HepG2 (cell line): Measurements from ENCODE around the gene CARTPT. TPM values are rescaled to one million over a fixed set of nuclear protein-coding genes. Genes with fewer than 3 reads are reported as not detected.
A peak's percentile ranks its signal among the peaks of the same experiment; 100 is the strongest.

Experiments used
- ARNTL ChIP-seq: sonication (generic); formaldehyde crosslinking; IDR thresholded peaks from 2 replicates; pipeline ENCODE4 v1.4.0; 2020; ENCODE audit warnings: mild to moderate bottlenecking, missing genetic modification reagents
- CENPX ChIP-seq: sonication (generic); formaldehyde crosslinking; IDR thresholded peaks from 2 replicates; pipeline ENCODE4 v1.9.0; 2021; ENCODE audit warnings: mild to moderate bottlenecking, missing genetic modification reagents, moderate library complexity
- GATAD1 ChIP-seq: IDR thresholded peaks from 2 replicates; pipeline ENCODE4 v1.6.1; 2016; ENCODE audit warnings: missing genetic modification reagents, missing compliant biosample characterization
- GATAD2A ChIP-seq: IDR thresholded peaks from 2 replicates; pipeline ENCODE4 v1.6.1; 2016
- GTF3A ChIP-seq: sonication (generic); formaldehyde crosslinking; conservative IDR thresholded peaks from 2 replicates; pipeline ENCODE4 v1.4.0; 2020; ENCODE audit warnings: mild to moderate bottlenecking, missing genetic modification reagents
- KDM2A ChIP-seq: sonication (generic); formaldehyde crosslinking; IDR thresholded peaks from 2 replicates; pipeline ENCODE4 v1.4.0; 2020; ENCODE audit warnings: low read depth, missing genetic modification reagents, borderline replicate concordance
- MAFF ChIP-seq: IDR thresholded peaks from 2 replicates; pipeline ENCODE4 v1.6.1; 2011; ENCODE audit warnings: low read depth, low read length, improper control_type of control experiment
- MAFK ChIP-seq, 2 experiments: IDR thresholded peaks in 1 of 2; conservative IDR thresholded peaks in 1 of 2; 2 replicates each; pipeline ENCODE4 v1.6.1; 2011; ENCODE audit warnings: improper control_type of control experiment in 2 of 2, low read length in 2 of 2
- MXI1 ChIP-seq: IDR thresholded peaks from 3 replicates; pipeline ENCODE4 v1.6.1; 2012; ENCODE audit warnings: low read depth, low read length, inconsistent platforms, borderline replicate concordance
- NR0B2 ChIP-seq: sonication (generic); formaldehyde crosslinking; IDR thresholded peaks from 2 replicates; pipeline ENCODE4 v1.4.0; 2020; ENCODE audit warnings: mild to moderate bottlenecking, missing genetic modification reagents
- PAX8 ChIP-seq: sonication (generic); formaldehyde crosslinking; IDR thresholded peaks from 2 replicates; pipeline ENCODE4 v1.8.0; 2022; ENCODE audit warnings: mild to moderate bottlenecking, missing genetic modification reagents, borderline replicate concordance
- RAD21 ChIP-seq: fragments of 450-650 bp; formaldehyde crosslinking; IDR thresholded peaks from 2 replicates; pipeline ENCODE4 v1.5.0; 2020; ENCODE audit warnings: mild to moderate bottlenecking
- SOX13 ChIP-seq, 3 experiments: fragments of 450-650 bp in 1 of 3; sonication (generic) in 1 of 3; formaldehyde crosslinking in 1 of 3; IDR thresholded peaks in 2 of 3; conservative IDR thresholded peaks in 1 of 3; 2 replicates each; pipeline versions ENCODE4 v1.5.0 to v1.6.1; 2016 to 2020; ENCODE audit warnings: antibody characterized with exemption in 1 of 3, mild to moderate bottlenecking in 1 of 3, missing compliant biosample characterization in 1 of 3, missing genetic modification reagents in 1 of 3, moderate library complexity in 1 of 3
- SPEN ChIP-seq: sonication (generic); formaldehyde crosslinking; IDR thresholded peaks from 2 replicates; pipeline ENCODE4 v1.5.1; 2020; ENCODE audit warnings: low read depth, mild to moderate bottlenecking, missing genetic modification reagents
- ZFY ChIP-seq: sonication (generic); formaldehyde crosslinking; IDR thresholded peaks from 2 replicates; pipeline ENCODE4 v1.4.0; 2020; ENCODE audit warnings: missing genetic modification reagents
- ZNF549 ChIP-seq: sonication (generic); formaldehyde crosslinking; IDR thresholded peaks from 2 replicates; pipeline ENCODE4 v1.5.0; 2020; ENCODE audit warnings: missing genetic modification reagents
- ZNF674 ChIP-seq: sonication (generic); formaldehyde crosslinking; IDR thresholded peaks from 2 replicates; pipeline ENCODE4 v1.5.0; 2020; ENCODE audit warnings: low read depth, mild to moderate bottlenecking, missing genetic modification reagents
- ZNF83 ChIP-seq: sonication (generic); formaldehyde crosslinking; IDR thresholded peaks from 2 replicates; pipeline ENCODE4 v1.4.0; 2020; ENCODE audit warnings: missing genetic modification reagents, mild to moderate bottlenecking, borderline replicate concordance
- polyA plus RNA-seq, 8 experiments: library from polyadenylated mRNA; depleted of rRNA in 3 of 8; stranded (reverse) in 7 of 8; unstranded in 1 of 8; fragments of >200 nt; fragmentation: Illumina TruSeq in 4 of 8; extraction: Trizol in 4 of 8; gene quantifications; 2 replicates each; pipeline versions ENCODE4 v1.2.1 to v1.2.3, GENCODE V29; 2011 to 2016; ENCODE audit warnings: low read depth in 4 of 8, missing spikeins in 1 of 8, mixed read lengths in 1 of 8; ENCODE audit not compliant: insufficient read depth in 1 of 8
- total RNA-seq, 5 experiments: library from RNA; depleted of rRNA; stranded (reverse); fragments of >200 nt; fragmentation: Illumina TruSeq; extraction: Trizol; gene quantifications; 2 replicates each; pipeline ENCODE4 v1.2.3, GENCODE V29; 2016; ENCODE audit warnings: low read depth in 1 of 5
- TF ChIP-seq, protein P1 (sequence below): sonication (generic); formaldehyde crosslinking; IDR thresholded peaks from 2 replicates; pipeline ENCODE4 v1.5.0; 2020; ENCODE audit warnings: mild to moderate bottlenecking, missing genetic modification reagents, moderate library complexity
- TF ChIP-seq, protein P2 (sequence below): IDR thresholded peaks from 2 replicates; pipeline ENCODE4 v1.6.1; 2016; ENCODE audit warnings: mild to moderate bottlenecking
- TF ChIP-seq, protein P3 (sequence below): sonication (generic); formaldehyde crosslinking; IDR thresholded peaks from 2 replicates; pipeline ENCODE4 v1.4.0; 2020; ENCODE audit warnings: missing genetic modification reagents

The CARTPT gene
- total and polyA plus RNA-seq, 2 of the 13 experiments (the other 11 are each of a cell fraction or from before 2014, with no cell fraction given), result not detected

- no peak for TF ChIP-seq ZNF549
- TF ChIP-seq NR0B2, result no peak
- TF ChIP-seq ZFY (CRISPR knock-in tag), result 0 out of 2 replicates have a peak, but pooled peaks have one; percentile 21
- no peak for TF ChIP-seq ZNF83
- peak; percentile 72 for TF ChIP-seq MAFF
- TF ChIP-seq SOX13 (IDR thresholded peaks at IDR 0.05), result no peak
- TF ChIP-seq SOX13 (CRISPR knock-in tag; conservative IDR thresholded peaks at IDR 0.05 in 1 of 2, IDR thresholded peaks at IDR 0.05 in 1 of 2), result 0 out of 4 replicates have a peak, but pooled peaks of 1 of the 2 experiments have one; percentile 7
- TF ChIP-seq, protein P1, sequence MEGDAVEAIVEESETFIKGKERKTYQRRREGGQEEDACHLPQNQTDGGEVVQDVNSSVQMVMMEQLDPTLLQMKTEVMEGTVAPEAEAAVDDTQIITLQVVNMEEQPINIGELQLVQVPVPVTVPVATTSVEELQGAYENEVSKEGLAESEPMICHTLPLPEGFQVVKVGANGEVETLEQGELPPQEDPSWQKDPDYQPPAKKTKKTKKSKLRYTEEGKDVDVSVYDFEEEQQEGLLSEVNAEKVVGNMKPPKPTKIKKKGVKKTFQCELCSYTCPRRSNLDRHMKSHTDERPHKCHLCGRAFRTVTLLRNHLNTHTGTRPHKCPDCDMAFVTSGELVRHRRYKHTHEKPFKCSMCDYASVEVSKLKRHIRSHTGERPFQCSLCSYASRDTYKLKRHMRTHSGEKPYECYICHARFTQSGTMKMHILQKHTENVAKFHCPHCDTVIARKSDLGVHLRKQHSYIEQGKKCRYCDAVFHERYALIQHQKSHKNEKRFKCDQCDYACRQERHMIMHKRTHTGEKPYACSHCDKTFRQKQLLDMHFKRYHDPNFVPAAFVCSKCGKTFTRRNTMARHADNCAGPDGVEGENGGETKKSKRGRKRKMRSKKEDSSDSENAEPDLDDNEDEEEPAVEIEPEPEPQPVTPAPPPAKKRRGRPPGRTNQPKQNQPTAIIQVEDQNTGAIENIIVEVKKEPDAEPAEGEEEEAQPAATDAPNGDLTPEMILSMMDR (CRISPR knock-in tag), result peak; percentile 95
- peak; percentile 91 for TF ChIP-seq RAD21 (CRISPR knock-in tag)
- no peak for TF ChIP-seq ZNF674 (CRISPR knock-in tag)
- TF ChIP-seq MXI1, result 0 out of 3 replicates have a peak, but pooled peaks have one; percentile 24
- peak; percentile 38; the same call in 1 of the 2 replicates for TF ChIP-seq KDM2A (CRISPR knock-in tag)
- TF ChIP-seq GTF3A, result no peak
- TF ChIP-seq, protein P2, sequence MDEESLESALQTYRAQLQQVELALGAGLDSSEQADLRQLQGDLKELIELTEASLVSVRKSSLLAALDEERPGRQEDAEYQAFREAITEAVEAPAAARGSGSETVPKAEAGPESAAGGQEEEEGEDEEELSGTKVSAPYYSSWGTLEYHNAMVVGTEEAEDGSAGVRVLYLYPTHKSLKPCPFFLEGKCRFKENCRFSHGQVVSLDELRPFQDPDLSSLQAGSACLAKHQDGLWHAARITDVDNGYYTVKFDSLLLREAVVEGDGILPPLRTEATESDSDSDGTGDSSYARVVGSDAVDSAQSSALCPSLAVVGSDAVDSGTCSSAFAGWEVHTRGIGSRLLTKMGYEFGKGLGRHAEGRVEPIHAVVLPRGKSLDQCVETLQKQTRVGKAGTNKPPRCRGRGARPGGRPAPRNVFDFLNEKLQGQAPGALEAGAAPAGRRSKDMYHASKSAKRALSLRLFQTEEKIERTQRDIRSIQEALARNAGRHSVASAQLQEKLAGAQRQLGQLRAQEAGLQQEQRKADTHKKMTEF (CRISPR knock-in tag), result no peak
- no peak for TF ChIP-seq CENPX
- TF ChIP-seq SPEN (CRISPR knock-in tag), result no peak
- TF ChIP-seq GATAD1, result peak; percentile 36; the same call in 1 of the 2 replicates
- TF ChIP-seq ARNTL (CRISPR knock-in tag), result peak; percentile 40; the same call in 1 of the 2 replicates
- peak; percentile 27; the same call in 1 of the 2 replicates for TF ChIP-seq GATAD2A
- no peak for TF ChIP-seq PAX8 (CRISPR knock-in tag)
- TF ChIP-seq MAFK (conservative IDR thresholded peaks at IDR 0.05 in 1 of 2, IDR thresholded peaks at IDR 0.05 in 1 of 2; ENCODE audit: low read length in 2 of 2), result peak; percentile 21 to 52; a peak in 2 of 4 replicates
- TF ChIP-seq, protein P3, sequence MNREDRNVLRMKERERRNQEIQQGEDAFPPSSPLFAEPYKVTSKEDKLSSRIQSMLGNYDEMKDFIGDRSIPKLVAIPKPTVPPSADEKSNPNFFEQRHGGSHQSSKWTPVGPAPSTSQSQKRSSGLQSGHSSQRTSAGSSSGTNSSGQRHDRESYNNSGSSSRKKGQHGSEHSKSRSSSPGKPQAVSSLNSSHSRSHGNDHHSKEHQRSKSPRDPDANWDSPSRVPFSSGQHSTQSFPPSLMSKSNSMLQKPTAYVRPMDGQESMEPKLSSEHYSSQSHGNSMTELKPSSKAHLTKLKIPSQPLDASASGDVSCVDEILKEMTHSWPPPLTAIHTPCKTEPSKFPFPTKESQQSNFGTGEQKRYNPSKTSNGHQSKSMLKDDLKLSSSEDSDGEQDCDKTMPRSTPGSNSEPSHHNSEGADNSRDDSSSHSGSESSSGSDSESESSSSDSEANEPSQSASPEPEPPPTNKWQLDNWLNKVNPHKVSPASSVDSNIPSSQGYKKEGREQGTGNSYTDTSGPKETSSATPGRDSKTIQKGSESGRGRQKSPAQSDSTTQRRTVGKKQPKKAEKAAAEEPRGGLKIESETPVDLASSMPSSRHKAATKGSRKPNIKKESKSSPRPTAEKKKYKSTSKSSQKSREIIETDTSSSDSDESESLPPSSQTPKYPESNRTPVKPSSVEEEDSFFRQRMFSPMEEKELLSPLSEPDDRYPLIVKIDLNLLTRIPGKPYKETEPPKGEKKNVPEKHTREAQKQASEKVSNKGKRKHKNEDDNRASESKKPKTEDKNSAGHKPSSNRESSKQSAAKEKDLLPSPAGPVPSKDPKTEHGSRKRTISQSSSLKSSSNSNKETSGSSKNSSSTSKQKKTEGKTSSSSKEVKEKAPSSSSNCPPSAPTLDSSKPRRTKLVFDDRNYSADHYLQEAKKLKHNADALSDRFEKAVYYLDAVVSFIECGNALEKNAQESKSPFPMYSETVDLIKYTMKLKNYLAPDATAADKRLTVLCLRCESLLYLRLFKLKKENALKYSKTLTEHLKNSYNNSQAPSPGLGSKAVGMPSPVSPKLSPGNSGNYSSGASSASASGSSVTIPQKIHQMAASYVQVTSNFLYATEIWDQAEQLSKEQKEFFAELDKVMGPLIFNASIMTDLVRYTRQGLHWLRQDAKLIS, result no peak
Measured at GRCh38 chr5:71757590-71758543, 38.8 kb downstream of the CARTPT start (continued).
